HFFc6 (cell line): Measurements from ENCODE around the gene TCF25. TPM values are rescaled to one million over a fixed set of nuclear protein-coding genes. Genes with fewer than 3 reads are reported as not detected.
"Not testable (repeated sequence)": the region's sequence is repeated elsewhere in the genome, so short reads cannot be mapped to it uniquely, and the experiment has no call there.

Experiments used
- DNase-seq: peaks from one replicate; pipeline ENCODE4 v3.0.0-alpha.2; 2018
- H3K27ac Mint-ChIP-seq: 2 replicates; pipeline ENCODE4 v1.8.0; 2020; ENCODE audit warnings: mild to moderate bottlenecking, mixed read lengths
- H3K27me3 Mint-ChIP-seq: 2 replicates; pipeline ENCODE4 v1.8.0; 2021; ENCODE audit warnings: mild to moderate bottlenecking, moderate library complexity, mixed read lengths; ENCODE audit not compliant: insufficient read depth
- H3K36me3 Mint-ChIP-seq: 2 replicates; pipeline ENCODE4 v1.8.0; 2021; ENCODE audit warnings: low read depth, mixed read lengths
- H3K4me1 Mint-ChIP-seq: 2 replicates; pipeline ENCODE4 v1.8.0; 2020; ENCODE audit warnings: low read depth, mixed read lengths
- H3K4me3 Mint-ChIP-seq: 2 replicates; pipeline ENCODE4 v1.8.0; 2020; ENCODE audit warnings: mild to moderate bottlenecking, moderate library complexity, mixed read lengths
- H3K9me3 Mint-ChIP-seq: 2 replicates; pipeline ENCODE4 v1.8.0; 2020; ENCODE audit warnings: mild to moderate bottlenecking, mixed read lengths
- CTCF ChIP-seq: fragments of 200-600 bp; sonication (generic); IDR thresholded peaks from 2 replicates; pipeline ENCODE4 v1.5.0; 2021; ENCODE audit warnings: antibody characterized with exemption, mild to moderate bottlenecking
- total RNA-seq, 6 experiments: library from RNA; stranded (reverse); fragmentation: NEBNext Ultra II Directional; extraction: Animal tissue kit (Norgen Biotek cat#: 25700); gene quantifications; 2 replicates in 1 of 6; 3 replicates in 5 of 6; pipeline ENCODE4 v1.2.3, GENCODE V29; 2021

The TCF25 gene
- total RNA-seq, 6 experiments from 2014 or later: 157 to 202 (median 170) TPM

GRCh38 chr16:89924297-89924924, 51.0 kb downstream of the TCF25 start:
- peaks cover 37% of the 10 kb centered on the region for H3K4me1 Mint-ChIP-seq
- peak; percentile 35 for TF ChIP-seq CTCF
- H3K9me3 Mint-ChIP-seq: no peaks in the 10 kb centered on the region
- peak overlapping the region; percentile 61; the same call in 1 of the 2 replicates for H3K27ac Mint-ChIP-seq
- no peaks in the 10 kb centered on the region for H3K36me3 Mint-ChIP-seq
- peak; percentile 52 for DNase-seq
- peaks cover 7% of the 10 kb centered on the region for H3K27me3 Mint-ChIP-seq
- peak overlapping the region; percentile 86 for H3K4me3 Mint-ChIP-seq

GRCh38 chr16:89924925-89925307, 51.5 kb downstream of the TCF25 start:
- TF ChIP-seq CTCF: no peak
- Mint-ChIP-seq H3K9me3 (no peaks in the 10 kb centered on the region), H3K4me3 (peak overlapping the region; percentile 86), H3K27ac (peak overlapping the region; percentile 61; the same call in 1 of the 2 replicates), H3K27me3 (peaks cover 7% of the 10 kb centered on the region), H3K36me3 (0 out of 2 replicates have a peak, but pooled peaks cover 5% of the 10 kb centered on the region), H3K4me1 (peaks cover 32% of the 10 kb centered on the region)
- no peak for DNase-seq

- Mint-ChIP-seq H3K4me1 (peaks cover 24% of the 10 kb centered on the region), H3K36me3 (0 out of 2 replicates have a peak, but pooled peaks cover 6% of the 10 kb centered on the region), H3K27ac (peak overlapping the region; percentile 53), H3K9me3 (no peaks in the 10 kb centered on the region), H3K27me3 (peaks cover 4% of the 10 kb centered on the region; the same call in 1 of the 2 replicates), H3K4me3 (peak overlapping the region; percentile 86)
- DNase-seq: peak; percentile 28
- TF ChIP-seq CTCF: peak; percentile 28
Measured at GRCh38 chr16:89925596-89926079, 52.2 kb downstream of the TCF25 start.

- no peak for DNase-seq
- Mint-ChIP-seq H3K4me3 (no peak overlapping the region), H3K36me3 (peaks cover 36% of the 10 kb centered on the region), H3K9me3 (no peaks in the 10 kb centered on the region), H3K4me1 (no peaks in the 10 kb centered on the region), H3K27ac (no peak overlapping the region), H3K27me3 (peaks cover 3% of the 10 kb centered on the region)
- TF ChIP-seq CTCF: no peak
Measured at GRCh38 chr16:89931305-89931896, 58.0 kb downstream of the TCF25 start.

GRCh38 chr16:89931964-89932363, 58.6 kb downstream of the TCF25 start:
- no peak overlapping the region for H3K4me3 Mint-ChIP-seq
- H3K4me1 Mint-ChIP-seq: no peaks in the 10 kb centered on the region
- H3K27me3 Mint-ChIP-seq: peaks cover 3% of the 10 kb centered on the region
- DNase-seq: no peak
- peaks cover 36% of the 10 kb centered on the region for H3K36me3 Mint-ChIP-seq
- no peaks in the 10 kb centered on the region for H3K9me3 Mint-ChIP-seq
- no peak overlapping the region for H3K27ac Mint-ChIP-seq
- TF ChIP-seq CTCF: no peak

- not testable (repeated sequence) for H3K27me3 Mint-ChIP-seq, H3K27ac Mint-ChIP-seq, H3K4me1 Mint-ChIP-seq, DNase-seq, H3K9me3 Mint-ChIP-seq, H3K4me3 Mint-ChIP-seq
- peaks cover 36% of the 10 kb centered on the region for H3K36me3 Mint-ChIP-seq
Measured at GRCh38 chr16:89934019-89934418, 60.6 kb downstream of the TCF25 start.
